ENCODE measurements around the gene ADAP1. TPM values are rescaled to one million over a fixed set of nuclear protein-coding genes. Genes with fewer than 3 reads are reported as not detected.
"Not testable (repeated sequence)": the region's sequence is repeated elsewhere in the genome, so short reads cannot be mapped to it uniquely, and the experiment has no call there.

Gene ADAP1
- total and polyA plus RNA-seq, 2 of the 13 experiments (the other 11 are each of a cell fraction or from before 2014, with no cell fraction given): 10.5 to 24.6 TPM

DNA sequence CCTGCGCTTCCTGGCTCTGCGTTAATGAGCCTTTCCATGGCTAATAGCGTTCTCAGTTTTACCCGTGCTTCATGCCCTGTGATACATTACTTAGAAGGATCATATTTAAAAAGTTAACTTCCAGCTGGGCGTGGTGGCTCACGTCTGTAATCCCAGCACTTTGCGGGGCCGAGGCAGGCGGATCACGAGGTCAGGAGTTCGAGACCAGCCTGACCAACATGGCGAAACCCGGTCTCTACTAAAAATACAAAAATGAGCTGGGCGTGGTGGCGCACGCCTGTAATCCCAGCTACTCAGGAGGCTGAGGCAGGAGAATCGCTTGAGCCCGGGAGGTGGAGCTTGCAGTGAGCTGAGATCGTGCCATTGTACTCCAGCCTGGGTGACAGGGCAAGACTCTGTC lies 81.8 kb downstream of the ADAP1 start:
- H3K79me2 ChIP-seq (ENCODE audit: insufficient read depth, low read length); H3K9ac ChIP-seq (ENCODE audit: insufficient read depth, low read depth, low read length); H3K27me3 ChIP-seq (ENCODE audit: control insufficient read depth in 1 of 2, insufficient read depth in 2 of 2, low read length in 2 of 2); H3K9me3 ChIP-seq (ENCODE audit: low read length); FAIRE-seq; H3K27ac ChIP-seq (ENCODE audit: extremely low read length, insufficient read depth, low read length); H2AFZ ChIP-seq (ENCODE audit: low read length); H3K4me2 ChIP-seq (ENCODE audit: low read depth, low read length); H3K4me3 ChIP-seq (replicated peaks in 1 of 3; ENCODE audit: insufficient read depth in 1 of 3, low read depth in 2 of 3, low read length in 3 of 3); H4K20me1 ChIP-seq (ENCODE audit: insufficient read depth, low read length); BruUV-seq (replicated peaks); ATAC-seq; DNase-seq (ENCODE audit: low spot score); POLR2A ChIA-PET: not testable (repeated sequence)
- CTCF ChIA-PET (ENCODE audit: low intra/inter-chr PET ratio, low total read pairs): interaction anchor here (1.6 kb wide), 1 partner anchor 85 kb away, joined by 23 read pairs; no protein-coding TSS in a partner anchor
- in situ Hi-C loops (cut with HindIII; ENCODE audit: extremely low pct_ligation_motif_present, low pct_unique_long_range_greater_than_20kb) (loop anchor here (5.0 kb wide), 1 partner anchor 85 kb away; no protein-coding TSS in a partner anchor), intact Hi-C loops (cut with micrococcal nuclease; ENCODE audit: unreplicated experiment) (loop anchor here (1.0 to 10.0 kb wide), 3 partner anchors 36 to 86 kb away; no protein-coding TSS in a partner anchor)
- 95% methylated on average over 16 of the region's 19 CpGs for WGBS (ENCODE audit: low lambda C conversion rate)
- Histone ChIP-seq H3K4me1 (ENCODE audit: insufficient read depth, low read length) (peaks cover 12% of the 10 kb centered on the region), H3K36me3 (replicated peaks in 1 of 2; ENCODE audit: control insufficient read depth in 1 of 2, insufficient read depth in 2 of 2, low read length in 2 of 2) (peaks cover 7 to 34% of the 10 kb centered on the region in 2 experiments)

- Histone ChIP-seq H3K27me3 (ENCODE audit: control insufficient read depth in 1 of 2, insufficient read depth in 2 of 2, low read length in 2 of 2) (no peaks in the 10 kb centered on the region), H3K36me3 (replicated peaks in 1 of 2; ENCODE audit: control insufficient read depth in 1 of 2, insufficient read depth in 2 of 2, low read length in 2 of 2) (peaks cover 12 to 40% of the 10 kb centered on the region in 2 experiments), H3K79me2 (ENCODE audit: insufficient read depth, low read length) (no peaks in the 10 kb centered on the region), H3K4me3 (replicated peaks in 1 of 3; ENCODE audit: insufficient read depth in 1 of 3, low read depth in 2 of 3, low read length in 3 of 3) (no peak overlapping the region), H3K27ac (ENCODE audit: extremely low read length, insufficient read depth, low read length) (no peak overlapping the region), H3K4me1 (ENCODE audit: insufficient read depth, low read length) (peaks cover 12% of the 10 kb centered on the region), H3K4me2 (ENCODE audit: low read depth, low read length) (no peak overlapping the region), H3K9me3 (ENCODE audit: low read length) (no peaks in the 10 kb centered on the region), H4K20me1 (ENCODE audit: insufficient read depth, low read length) (no peaks in the 10 kb centered on the region), H3K9ac (ENCODE audit: insufficient read depth, low read depth, low read length) (no peak overlapping the region), H2AFZ (ENCODE audit: low read length) (no peak overlapping the region)
- intact Hi-C loops (cut with micrococcal nuclease; ENCODE audit: unreplicated experiment): loop anchor here (10.0 kb wide), 1 partner anchor 57 kb away; no protein-coding TSS in a partner anchor
- ChIA-PET POLR2A (no interaction called here), CTCF (ENCODE audit: low intra/inter-chr PET ratio, low total read pairs) (no interaction called here)
- WGBS (ENCODE audit: low lambda C conversion rate): 90% methylated on average over 14 of the region's 14 CpGs
- no TSS peak for BruUV-seq (replicated peaks)
- DNase-seq (ENCODE audit: low spot score) (no peak), ATAC-seq (no peak), FAIRE-seq (no peak)
- in situ Hi-C loops (cut with HindIII; ENCODE audit: extremely low pct_ligation_motif_present, low pct_unique_long_range_greater_than_20kb): loop anchor here (5.0 kb wide), 1 partner anchor 85 kb away; no protein-coding TSS in a partner anchor
- no peak for TF ChIP-seq KLF15 (CRISPR knock-in tag; IDR thresholded peaks at IDR 0.05; ENCODE audit: borderline replicate concordance)
- TF ChIP-seq ZNF136 (CRISPR knock-in tag; IDR thresholded peaks at IDR 0.05; ENCODE audit: low read depth): no peak
- no peak for TF ChIP-seq KDM4B (CRISPR knock-in tag; IDR thresholded peaks at IDR 0.05)
- TF ChIP-seq SKI (IDR thresholded peaks at IDR 0.05; ENCODE audit: partially characterized antibody): no peak
- TF ChIP-seq ZNF678 (CRISPR knock-in tag; IDR thresholded peaks at IDR 0.05): no peak
- no peak for TF ChIP-seq PAX8 (CRISPR knock-in tag; IDR thresholded peaks at IDR 0.05; ENCODE audit: borderline replicate concordance)
These were observed 82.5 kb downstream of the ADAP1 start for GRCh38 chr7:871900-872537.
